Effector memory CD4-positive, alpha-beta T cell (primary cell): Measurements from ENCODE around the gene SIVA1.

Experiments used
- DNase-seq, 3 donors: peaks; one replicate each; pipeline ENCODE4 v3.0.0-alpha.2; 2020
- H3K27ac ChIP-seq: 2 replicates; pipeline ENCODE4 v1.7.0; 2013; ENCODE audit warnings: mild to moderate bottlenecking, low read length, moderate library complexity; ENCODE audit not compliant: insufficient read depth, poor library complexity, severe bottlenecking
- H3K27me3 ChIP-seq: replicated peaks from 2 replicates; pipeline ENCODE4 v1.7.0; 2013; ENCODE audit warnings: mild to moderate bottlenecking, low read length; ENCODE audit not compliant: insufficient read depth, control insufficient read depth, poor library complexity, severe bottlenecking
- H3K36me3 ChIP-seq: 2 replicates; pipeline ENCODE4 v1.7.0; 2013; ENCODE audit warnings: mild to moderate bottlenecking, low read length, moderate library complexity; ENCODE audit not compliant: control insufficient read depth, insufficient read depth
- H3K4me1 ChIP-seq: 2 replicates; pipeline ENCODE4 v1.7.0; 2013; ENCODE audit warnings: low read length, mild to moderate bottlenecking; ENCODE audit not compliant: control insufficient read depth, insufficient read depth, poor library complexity, severe bottlenecking
- H3K4me3 ChIP-seq: 2 replicates; pipeline ENCODE4 v1.7.0; 2013; ENCODE audit warnings: low read length, low read depth, mild to moderate bottlenecking; ENCODE audit not compliant: insufficient read depth, poor library complexity, severe bottlenecking
- H3K9me3 ChIP-seq: 2 replicates; pipeline ENCODE4 v1.7.0; 2013; ENCODE audit warnings: mild to moderate bottlenecking, low read length, moderate library complexity; ENCODE audit not compliant: control insufficient read depth

The SIVA1 gene

GRCh38 chr14:104734991-104735779 is 17.8 kb upstream of the SIVA1 start:
- Histone ChIP-seq H3K27ac (no peak overlapping the region), H3K27me3 (no peaks in the 10 kb centered on the region), H3K9me3 (no peaks in the 10 kb centered on the region), H3K4me1 (no peaks in the 10 kb centered on the region), H3K36me3 (no peaks in the 10 kb centered on the region), H3K4me3 (no peak overlapping the region)
- no peak for DNase-seq

GRCh38 chr14:104735830-104736642 is 16.9 kb upstream of the SIVA1 start:
- H3K9me3 ChIP-seq = no peaks in the 10 kb centered on the region
- no peak overlapping the region for H3K4me3 ChIP-seq
- H3K4me1 ChIP-seq = no peaks in the 10 kb centered on the region
- H3K27ac ChIP-seq = no peak overlapping the region
- DNase-seq = no peak
- H3K36me3 ChIP-seq = no peaks in the 10 kb centered on the region
- no peaks in the 10 kb centered on the region for H3K27me3 ChIP-seq

- no peak overlapping the region for H3K4me3 ChIP-seq
- no peak overlapping the region for H3K27ac ChIP-seq
- no peaks in the 10 kb centered on the region for H3K27me3 ChIP-seq
- DNase-seq = no peak
- no peaks in the 10 kb centered on the region for H3K9me3 ChIP-seq
- no peaks in the 10 kb centered on the region for H3K36me3 ChIP-seq
- no peaks in the 10 kb centered on the region for H3K4me1 ChIP-seq
These were observed 14.4 kb upstream of the SIVA1 start for GRCh38 chr14:104738375-104739019.

DNA sequence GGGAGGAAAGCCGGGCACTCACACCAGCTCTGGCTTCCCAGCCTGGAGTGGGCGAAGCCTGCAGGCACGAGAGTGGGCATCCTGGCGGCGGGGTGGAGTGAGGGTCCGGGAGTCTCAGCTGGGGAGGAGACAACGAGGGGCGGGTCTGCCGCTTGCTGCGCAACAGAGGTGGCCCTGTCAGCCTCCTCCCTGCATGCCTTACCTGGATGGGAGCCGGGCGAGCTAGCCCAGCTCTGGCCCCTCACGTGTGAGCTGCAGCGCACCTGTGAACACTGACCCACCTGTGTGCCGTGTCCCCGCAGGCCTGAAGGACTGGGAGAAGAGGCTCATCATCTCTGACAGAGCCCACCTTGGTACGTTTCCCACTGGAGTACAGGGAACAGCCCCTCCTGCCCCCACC is 13.9 kb upstream of the SIVA1 start:
- no peaks in the 10 kb centered on the region for H3K27me3 ChIP-seq
- DNase-seq = no peak
- H3K27ac ChIP-seq = no peak overlapping the region
- H3K9me3 ChIP-seq = no peaks in the 10 kb centered on the region
- no peaks in the 10 kb centered on the region for H3K36me3 ChIP-seq
- H3K4me1 ChIP-seq = no peaks in the 10 kb centered on the region
- no peak overlapping the region for H3K4me3 ChIP-seq

DNA sequence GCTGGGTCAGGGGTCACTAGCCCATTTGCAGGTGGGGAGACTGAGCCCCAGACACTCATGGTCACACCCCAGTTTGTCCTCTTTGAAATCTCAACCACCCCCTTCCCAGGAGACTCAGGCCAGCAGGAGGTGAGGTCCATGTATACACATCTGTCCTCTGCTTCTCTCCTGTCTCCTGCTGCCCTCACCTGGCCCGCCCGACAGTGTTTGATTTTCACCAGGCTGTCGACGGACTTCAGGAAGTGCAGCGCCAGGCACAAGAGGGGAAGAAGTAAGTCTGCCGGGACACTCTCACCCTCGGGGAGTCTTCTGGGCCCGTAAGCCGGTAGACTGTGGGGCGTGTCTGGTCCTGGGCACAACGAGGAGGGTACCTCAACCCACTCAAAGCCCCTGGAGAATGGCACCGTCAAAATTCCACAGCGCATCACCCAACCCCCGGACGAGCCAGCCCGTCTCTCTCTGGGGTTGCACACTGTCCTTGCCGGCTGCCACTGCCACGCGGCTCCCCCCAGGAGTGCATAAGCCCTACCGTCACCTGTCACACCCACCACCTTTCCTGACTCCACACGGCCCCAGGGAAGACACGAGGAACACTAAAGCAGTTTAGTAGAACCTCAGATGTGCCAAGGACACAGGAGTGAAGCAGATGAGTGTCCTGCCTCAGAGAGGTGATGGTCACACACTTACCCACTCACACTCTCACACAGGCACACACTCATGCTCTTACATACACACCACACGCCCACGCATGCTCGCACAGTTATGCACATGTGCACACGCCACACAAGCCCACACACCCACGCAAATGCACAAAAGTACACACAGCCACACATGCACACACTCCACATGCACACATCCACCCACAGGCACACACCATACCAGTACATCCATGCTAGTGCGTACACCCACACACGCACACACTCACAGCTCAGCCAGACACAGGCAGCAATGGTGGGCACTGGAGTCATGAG is 13.1 kb upstream of the SIVA1 start:
- Histone ChIP-seq H3K27me3 (no peaks in the 10 kb centered on the region), H3K4me1 (no peaks in the 10 kb centered on the region), H3K36me3 (no peaks in the 10 kb centered on the region), H3K27ac (no peak overlapping the region), H3K9me3 (no peaks in the 10 kb centered on the region), H3K4me3 (no peak overlapping the region)
- no peak for DNase-seq

DNA sequence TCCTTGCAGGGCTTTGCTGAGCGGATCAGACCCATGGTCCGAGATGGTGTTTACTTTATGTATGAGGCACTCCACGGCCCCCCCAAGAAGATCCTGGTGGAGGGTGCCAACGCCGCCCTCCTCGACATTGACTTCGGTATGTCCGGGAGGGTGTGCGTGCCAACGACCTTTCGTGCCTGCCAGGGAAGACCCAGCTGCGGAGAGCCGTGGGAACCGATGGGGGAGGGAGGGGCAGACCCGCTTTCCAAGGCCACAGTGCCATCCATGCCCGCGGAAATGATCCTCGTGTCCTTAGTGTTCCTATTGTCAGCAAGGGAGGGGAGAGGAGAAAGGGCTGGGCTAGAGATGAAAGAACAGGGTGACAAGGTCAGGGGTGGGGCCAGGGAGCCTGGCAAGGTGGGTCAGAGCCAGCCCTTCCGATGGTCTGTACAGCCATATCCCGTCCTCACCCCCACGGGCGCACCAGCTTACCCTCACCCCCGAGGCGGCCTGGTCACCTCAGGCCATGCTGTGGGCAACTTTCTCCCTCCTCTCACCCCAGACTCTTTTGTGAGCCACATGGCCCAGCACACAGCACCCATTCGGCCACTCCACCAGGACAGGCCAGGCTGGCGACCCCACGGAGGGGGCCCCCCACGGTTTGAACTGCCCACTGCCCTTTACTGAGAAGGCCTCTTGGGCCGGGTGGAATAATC is 11.7 kb upstream of the SIVA1 start:
- Histone ChIP-seq H3K4me1 (peaks cover 3% of the 10 kb centered on the region), H3K27ac (no peak overlapping the region), H3K9me3 (no peaks in the 10 kb centered on the region), H3K27me3 (no peaks in the 10 kb centered on the region), H3K36me3 (no peaks in the 10 kb centered on the region), H3K4me3 (no peak overlapping the region)
- no peak for DNase-seq

DNA sequence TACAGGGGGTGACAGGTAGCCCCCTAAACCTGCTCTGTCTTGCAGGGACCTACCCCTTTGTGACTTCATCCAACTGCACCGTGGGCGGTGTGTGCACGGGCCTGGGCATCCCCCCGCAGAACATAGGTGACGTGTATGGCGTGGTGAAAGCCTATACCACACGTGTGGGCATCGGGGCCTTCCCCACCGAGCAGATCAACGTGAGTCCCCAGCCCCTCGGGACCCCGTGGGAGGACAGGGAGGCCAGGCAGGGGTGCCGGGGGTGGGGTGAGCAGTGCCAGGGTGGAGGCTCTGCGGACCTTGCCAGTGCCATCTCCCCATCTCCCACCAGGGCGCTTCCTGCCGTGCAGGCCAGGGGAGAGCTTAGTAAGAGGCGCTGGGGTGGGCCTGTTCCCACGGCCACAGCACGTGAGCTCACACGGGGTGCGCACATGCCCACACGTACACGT is 11.1 kb upstream of the SIVA1 start:
- H3K27ac ChIP-seq = no peak overlapping the region
- H3K4me1 ChIP-seq = peaks cover 3% of the 10 kb centered on the region
- DNase-seq = no peak
- no peaks in the 10 kb centered on the region for H3K27me3 ChIP-seq
- no peaks in the 10 kb centered on the region for H3K36me3 ChIP-seq
- no peak overlapping the region for H3K4me3 ChIP-seq
- H3K9me3 ChIP-seq = no peaks in the 10 kb centered on the region

- no peak overlapping the region for H3K27ac ChIP-seq
- H3K4me3 ChIP-seq = no peak overlapping the region
- H3K4me1 ChIP-seq = peaks cover 3% of the 10 kb centered on the region
- H3K27me3 ChIP-seq = no peaks in the 10 kb centered on the region
- no peak for DNase-seq
- no peaks in the 10 kb centered on the region for H3K9me3 ChIP-seq
- no peaks in the 10 kb centered on the region for H3K36me3 ChIP-seq
These were observed 10.1 kb upstream of the SIVA1 start for GRCh38 chr14:104742586-104743455.
